Activated naive CD4-positive, alpha-beta T cell treated with anti-CD3 and anti-CD28 coated beads, Interleukin-2, amount 50 U/mL, for 72 hours (primary cell): ENCODE measurements around the gene TTYH3. TPM values are rescaled to one million over a fixed set of nuclear protein-coding genes. Genes with fewer than 3 reads are reported as not detected.
A peak's percentile ranks its signal among the peaks of the same experiment; 100 is the strongest.

ENCODE experiments used
- ATAC-seq, 2 donors: fragments of 150-1000 bp; cut with Tn5 transposase; 2 replicates each; pipeline ENCODE4 v1.10.0; 2021; ENCODE audit warnings: mild to moderate bottlenecking in 2 of 2, moderate library complexity in 2 of 2
- DNase-seq, 2 donors: peaks; one replicate each; pipeline ENCODE4 v3.0.0; 2021 to 2022; ENCODE audit warnings: low spot score in 2 of 2
- H3K27ac Mint-ChIP-seq, 2 donors: one replicate each; pipeline ENCODE4 v1.8.0; 2022; ENCODE audit warnings: mild to moderate bottlenecking in 2 of 2, mixed read lengths in 2 of 2
- H3K36me3 Mint-ChIP-seq, 2 donors: one replicate each; pipeline ENCODE4 v1.8.0; 2022; ENCODE audit warnings: mixed read lengths in 2 of 2
- H3K9me3 Mint-ChIP-seq, 2 donors: one replicate each; pipeline ENCODE4 v1.8.0; 2022; ENCODE audit warnings: mixed read lengths in 2 of 2
- total RNA-seq, 2 donors: library from RNA; stranded (reverse); gene quantifications; one replicate each; pipeline ENCODE4 v1.2.3, GENCODE V29; 2022

TTYH3 gene
- total RNA-seq, 2 donors from 2014 or later: 23.8 to 28.3 TPM

GRCh38 chr7:2638224-2638991, 6.6 kb downstream of the TTYH3 start:
- no peak for ATAC-seq

GRCh38 chr7:2639181-2639681, 7.4 kb downstream of the TTYH3 start:
- Mint-ChIP-seq H3K9me3 (no peaks in the 10 kb centered on the region), H3K27ac (no peak overlapping the region), H3K36me3 (no peaks in the 10 kb centered on the region)
- ATAC-seq (no peak), DNase-seq (no peak)

More at GRCh38 chr7:2638224-2638991, 6.6 kb downstream of the TTYH3 start:
- Mint-ChIP-seq H3K36me3 (no peaks in the 10 kb centered on the region), H3K9me3 (no peaks in the 10 kb centered on the region), H3K27ac (no peak overlapping the region)
- no peak for DNase-seq

DNA sequence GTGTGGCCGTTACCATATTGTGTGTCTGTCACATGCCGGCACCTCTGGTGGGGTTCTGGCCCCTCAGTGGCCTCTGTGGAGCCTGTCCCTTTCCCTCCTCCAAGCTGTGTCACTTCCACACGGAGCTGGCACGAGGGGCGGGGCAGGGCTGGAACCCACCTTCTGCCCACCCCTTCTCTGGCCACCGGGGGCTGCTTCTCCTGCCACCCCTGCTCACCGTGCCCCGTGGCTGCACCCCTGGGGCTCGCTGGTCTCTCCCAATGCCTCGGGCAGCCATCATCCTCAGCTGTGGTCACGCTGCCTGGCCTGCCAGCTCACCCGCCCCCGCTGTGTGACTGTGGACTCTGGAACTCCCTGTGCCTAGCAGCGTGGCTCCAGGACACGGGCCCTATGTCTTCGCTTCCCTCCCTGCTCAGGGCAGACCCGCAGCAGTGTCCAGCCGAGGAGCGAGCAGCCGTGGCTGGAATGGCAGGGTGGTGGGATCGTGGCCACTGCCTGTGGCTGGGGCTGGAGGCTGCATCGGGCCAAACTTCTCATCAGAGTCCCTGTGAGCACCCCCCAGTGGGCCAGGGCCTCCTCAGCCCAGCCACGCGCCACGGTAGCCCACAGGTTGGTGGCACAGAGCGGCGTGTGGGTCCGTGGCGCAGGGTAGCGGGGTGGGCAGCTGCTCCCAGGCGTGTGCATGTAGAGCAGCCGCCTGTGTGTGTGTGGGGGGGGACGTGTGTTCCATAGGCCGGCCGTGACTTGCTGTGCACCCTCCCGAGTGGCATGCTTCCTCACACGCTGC, 8.1 kb downstream of the TTYH3 start:
- DNase-seq (no peak), ATAC-seq (no peak)
- H3K9me3 Mint-ChIP-seq: no peaks in the 10 kb centered on the region
- no peaks in the 10 kb centered on the region for H3K36me3 Mint-ChIP-seq
- no peak overlapping the region for H3K27ac Mint-ChIP-seq

DNA sequence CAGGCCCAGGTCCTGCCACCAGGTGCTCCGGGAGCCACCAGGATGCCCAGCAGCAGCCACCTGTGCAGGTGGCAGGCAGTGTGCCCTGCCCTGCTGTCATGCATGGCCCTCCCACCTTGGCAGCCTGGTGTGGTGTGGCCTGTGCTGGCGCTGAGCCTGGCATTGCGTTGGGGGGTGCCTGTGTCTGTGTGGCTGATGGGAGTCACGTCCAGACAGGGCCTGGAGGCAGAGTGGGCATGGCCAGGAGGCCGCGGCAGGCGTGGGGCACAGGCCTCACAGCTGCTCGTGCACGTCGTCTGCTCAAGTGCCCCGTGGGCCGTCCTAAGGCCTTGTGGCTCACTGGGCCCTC, 8.7 kb downstream of the TTYH3 start:
- no peak for ATAC-seq
- Mint-ChIP-seq H3K36me3 (no peaks in the 10 kb centered on the region), H3K27ac (no peak overlapping the region), H3K9me3 (no peaks in the 10 kb centered on the region)
- DNase-seq: no peak

DNA sequence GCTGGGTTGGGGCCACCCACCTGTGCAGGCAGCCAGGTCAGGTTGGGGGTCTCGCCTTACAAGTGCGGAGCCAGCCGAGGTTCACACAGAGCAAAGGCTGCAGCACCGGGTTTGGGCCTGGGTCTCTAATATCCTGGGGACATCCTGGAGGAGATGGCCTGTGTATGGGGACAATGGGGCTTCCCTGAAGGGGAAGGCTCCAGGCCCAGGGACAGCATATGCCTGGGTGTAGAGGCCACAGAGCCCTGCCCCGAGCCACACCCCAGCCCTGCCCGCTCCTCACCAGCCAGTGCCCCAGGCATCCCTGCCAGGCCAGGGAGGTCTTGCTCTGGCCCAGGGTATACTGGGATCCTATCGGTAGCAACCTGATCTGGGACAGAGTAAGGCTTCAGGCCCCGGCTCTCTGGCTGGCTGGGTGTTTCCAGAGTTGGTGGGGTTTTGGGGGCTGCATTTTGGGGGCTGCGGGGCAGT, 9.1 kb downstream of the TTYH3 start:
- DNase-seq: no peak
- ATAC-seq: no peak
- Mint-ChIP-seq H3K36me3 (no peaks in the 10 kb centered on the region), H3K27ac (no peak overlapping the region), H3K9me3 (no peaks in the 10 kb centered on the region)

DNA sequence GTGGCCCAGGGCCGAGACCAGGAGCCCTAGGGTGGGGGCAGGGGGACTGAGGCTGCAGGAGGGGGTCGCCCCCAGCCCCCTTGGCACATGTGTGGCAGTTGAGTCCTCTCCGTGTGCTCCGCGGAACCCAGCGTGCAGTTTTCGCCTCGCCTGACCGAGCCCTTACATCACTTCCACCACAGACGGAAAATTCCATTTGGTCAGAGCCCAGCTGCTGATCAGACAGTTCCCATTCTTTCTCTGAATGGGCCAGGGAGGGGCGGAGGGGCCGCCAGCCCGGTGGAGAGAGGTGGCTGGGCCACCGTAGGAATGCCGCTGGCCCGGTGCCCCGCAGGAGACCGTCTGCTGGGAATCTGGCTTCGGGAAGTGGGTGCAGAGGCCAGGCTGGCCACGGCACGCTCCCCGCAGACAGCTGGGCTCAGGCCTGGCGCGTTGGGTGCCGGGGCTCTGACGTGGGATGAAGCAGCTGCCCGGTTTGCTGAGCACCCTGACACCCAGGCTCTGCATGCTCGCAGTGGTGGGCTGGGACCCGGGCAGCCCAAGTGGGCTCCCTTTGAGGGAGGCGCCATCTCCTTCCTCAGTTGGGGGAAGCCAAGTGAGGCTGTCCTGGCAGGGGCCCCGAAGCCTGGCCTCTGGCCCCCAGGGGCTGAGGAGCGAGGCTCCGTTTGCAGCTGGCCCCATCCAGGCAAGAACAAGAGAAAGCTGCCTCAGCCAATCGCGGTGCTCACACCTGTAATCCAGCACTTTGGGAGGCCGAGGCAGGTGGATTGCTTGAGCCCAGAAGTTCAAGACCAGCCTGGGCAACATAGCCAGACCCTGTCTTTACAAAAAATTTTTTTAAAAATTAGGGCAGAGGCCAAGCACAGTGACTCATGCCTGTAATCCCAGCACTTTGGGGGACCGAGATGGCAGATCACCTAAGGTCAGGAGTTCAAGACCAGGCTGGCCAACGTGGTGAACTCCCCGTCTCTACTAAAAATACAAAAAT, 9.9 kb downstream of the TTYH3 start:
- no peaks in the 10 kb centered on the region for H3K36me3 Mint-ChIP-seq
- no peak for ATAC-seq
- no peaks in the 10 kb centered on the region for H3K9me3 Mint-ChIP-seq
- DNase-seq: no peak
- H3K27ac Mint-ChIP-seq: no peak overlapping the region

GRCh38 chr7:2643386-2644219, 11.8 kb downstream of the TTYH3 start:
- DNase-seq: no peak
- no peak for ATAC-seq
- Mint-ChIP-seq H3K27ac (no peak overlapping the region), H3K36me3 (no peaks in the 10 kb centered on the region), H3K9me3 (no peaks in the 10 kb centered on the region)

DNA sequence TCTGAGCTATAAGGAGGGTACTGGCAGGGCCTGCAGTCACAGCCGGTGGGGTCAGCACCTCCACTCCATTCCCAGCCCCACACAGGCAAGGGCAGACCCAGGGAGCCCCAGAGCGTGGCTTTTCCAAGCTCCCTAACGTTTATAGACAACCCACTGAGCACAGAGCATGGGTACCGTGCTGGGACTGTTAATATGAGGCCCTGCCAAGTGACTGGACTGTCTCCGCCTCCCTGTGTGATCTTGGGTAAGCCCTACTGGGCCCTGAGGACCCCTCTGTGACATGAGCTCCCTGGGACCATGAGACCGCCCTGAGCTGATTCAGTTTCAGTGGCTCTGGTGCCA, 12.4 kb downstream of the TTYH3 start:
- Mint-ChIP-seq H3K36me3 (no peaks in the 10 kb centered on the region), H3K27ac (peak overlapping the region; percentile 36 to 38), H3K9me3 (no peaks in the 10 kb centered on the region)
- DNase-seq (no peak), ATAC-seq (no peak)

DNA sequence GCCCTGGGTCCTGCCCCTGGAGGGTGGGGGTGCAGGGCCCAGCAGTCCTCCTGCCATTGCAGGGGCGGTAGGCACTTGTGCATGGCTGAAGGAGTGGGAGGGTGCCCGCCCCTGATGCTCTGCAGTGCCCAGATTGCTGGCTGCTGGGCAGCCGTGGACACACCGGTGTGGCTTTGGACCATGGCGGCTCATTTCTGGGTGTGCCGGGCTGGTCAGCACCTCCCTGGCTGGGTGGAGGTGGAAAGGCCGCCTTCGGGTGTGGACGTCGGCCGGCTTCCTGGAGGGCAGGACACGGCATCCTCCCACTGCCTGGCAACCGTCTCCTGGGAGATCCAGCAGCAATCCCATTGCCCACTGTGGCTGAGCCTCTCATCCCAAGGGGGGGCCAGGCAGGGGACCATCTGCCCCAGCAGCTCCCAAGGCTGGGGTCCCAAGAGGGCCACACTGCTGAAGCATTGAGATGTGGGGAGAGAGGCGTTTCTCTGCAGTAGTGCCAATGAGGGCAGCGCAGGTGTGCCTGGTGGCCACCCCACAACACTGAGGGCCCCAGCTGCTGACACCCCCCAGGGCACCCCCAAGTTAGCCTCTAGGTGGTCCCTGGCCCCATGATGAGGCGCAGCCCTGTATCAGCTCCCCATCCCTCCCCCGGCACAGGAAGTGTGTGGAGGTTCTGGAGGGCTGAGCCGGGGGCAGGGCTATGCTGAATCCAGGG, 12.9 kb downstream of the TTYH3 start:
- Mint-ChIP-seq H3K9me3 (no peaks in the 10 kb centered on the region), H3K36me3 (no peaks in the 10 kb centered on the region), H3K27ac (peak overlapping the region; percentile 38 to 65)
- DNase-seq: no peak
- ATAC-seq: peak; percentile 16 to 56

GRCh38 chr7:2645274-2645868, 13.6 kb downstream of the TTYH3 start:
- Mint-ChIP-seq H3K9me3 (no peaks in the 10 kb centered on the region), H3K36me3 (no peaks in the 10 kb centered on the region), H3K27ac (peak overlapping the region; percentile 38 to 65)
- ATAC-seq (peak; percentile 36 to 46), DNase-seq (no peak)

GRCh38 chr7:2646336-2646679, 14.5 kb downstream of the TTYH3 start:
- Mint-ChIP-seq H3K27ac (no peak overlapping the region), H3K9me3 (no peaks in the 10 kb centered on the region), H3K36me3 (no peaks in the 10 kb centered on the region)
- DNase-seq (no peak), ATAC-seq (no peak)

- H3K36me3 Mint-ChIP-seq: no peaks in the 10 kb centered on the region
- ATAC-seq (no peak), DNase-seq (no peak)
- H3K27ac Mint-ChIP-seq: no peak overlapping the region
- H3K9me3 Mint-ChIP-seq: no peaks in the 10 kb centered on the region
Measured at GRCh38 chr7:2646680-2647571, 15.1 kb downstream of the TTYH3 start.

GRCh38 chr7:2647594-2648172, 15.9 kb downstream of the TTYH3 start:
- ATAC-seq (no peak), DNase-seq (no peak)
- H3K9me3 Mint-ChIP-seq: no peaks in the 10 kb centered on the region
- H3K36me3 Mint-ChIP-seq: no peaks in the 10 kb centered on the region
- no peak overlapping the region for H3K27ac Mint-ChIP-seq
